ENCODE results near the gene ATP5PF. TPM values are rescaled to one million over a fixed set of nuclear protein-coding genes. Genes with fewer than 3 reads are reported as not detected.
"Not testable (repeated sequence)": the region's sequence is repeated elsewhere in the genome, so short reads cannot be mapped to it uniquely, and the experiment has no call there.

ATP5PF gene
- 100 to 1,000 TPM; 105 to 213 (median 136) TPM for total RNA-seq

GRCh38 chr21:25734904-25735645 is at the start of gene ATP5PF, which contains the start of gene GABPA:
ATP5PF (minus strand) TSS chr21:25734904; CDS start chr21:25729794, 5,110 bp downstream.
GABPA (plus strand) TSS chr21:25734972; CDS start chr21:25741599, 6,627 bp downstream.
- Histone ChIP-seq H3K4me3 (peak within 1 kb of the TSS; percentile 77 to 97 (median 81)), H3K36me3 (peaks cover 0 to 2% (median 0%) of the 10 kb centered on the region in 4 donors), H3K4me1 (peaks cover 51 to 58% (median 54%) of the 10 kb centered on the region in 4 donors), H3K27me3 (no peaks in the 10 kb centered on the region), H3K27ac (replicated peaks in 1 of 4) (peak within 1 kb of the TSS; percentile 95 to 99 (median 97)), H3K9me3 (no peaks in the 10 kb centered on the region)
- TF ChIP-seq POLR2A (IDR thresholded peaks at IDR 0.05; ENCODE audit: low read depth) (peak; percentile 38), EP300 (IDR thresholded peaks at IDR 0.05) (no peak), CTCF (IDR thresholded peaks at IDR 0.05) (peak in 2 of 3 experiments; percentile 10 to 31), POLR2AphosphoS5 (IDR thresholded peaks at IDR 0.05) (peak; percentile 62 to 98)
- intact Hi-C loops (cut with DNase I) = no loop called here
- DNase-seq (ENCODE audit: extremely low spot score) = peak; percentile 98
- 2% methylated on average over 38 of the region's 64 CpGs for WGBS

GRCh38 chr21:25778126-25778875 is 43.6 kb upstream of the ATP5PF start:
- H3K27me3 ChIP-seq; H3K27ac ChIP-seq (replicated peaks in 1 of 4); H3K4me3 ChIP-seq; H3K4me1 ChIP-seq; intact Hi-C loops (cut with DNase I); DNase-seq (ENCODE audit: extremely low spot score); H3K9me3 ChIP-seq; H3K36me3 ChIP-seq: not testable (repeated sequence)
- 92% methylated on average over 2 of the region's 52 CpGs for WGBS

GRCh38 chr21:25776440-25776839 is 41.7 kb upstream of the ATP5PF start:
- H3K36me3 ChIP-seq = no peaks in the 10 kb centered on the region
- TF ChIP-seq POLR2AphosphoS5 (IDR thresholded peaks at IDR 0.05) (no peak), EP300 (IDR thresholded peaks at IDR 0.05) (no peak), POLR2A (IDR thresholded peaks at IDR 0.05; ENCODE audit: low read depth) (no peak), CTCF (IDR thresholded peaks at IDR 0.05) (no peak)
- H3K27me3 ChIP-seq = peaks cover 0 to 6% (median 0%) of the 10 kb centered on the region in 4 donors
- no peaks in the 10 kb centered on the region for H3K4me1 ChIP-seq
- no peaks in the 10 kb centered on the region for H3K9me3 ChIP-seq
- DNase-seq (ENCODE audit: extremely low spot score) = no peak
- WGBS = 76% methylated on average over 4 of the region's 4 CpGs
- intact Hi-C loops (cut with DNase I) = no loop called here
- H3K27ac ChIP-seq (replicated peaks in 1 of 4) = no peak overlapping the region
- H3K4me3 ChIP-seq = no peak overlapping the region

- no peak for DNase-seq (ENCODE audit: extremely low spot score)
- Histone ChIP-seq H3K27me3 (no peaks in the 10 kb centered on the region), H3K36me3 (peaks cover 0 to 17% (median 9%) of the 10 kb centered on the region in 4 donors), H3K4me3 (no peak overlapping the region), H3K27ac (replicated peaks in 1 of 4) (no peak overlapping the region), H3K4me1 (no peaks in the 10 kb centered on the region), H3K9me3 (no peaks in the 10 kb centered on the region)
- TF ChIP-seq EP300 (IDR thresholded peaks at IDR 0.05) = no peak
- TF ChIP-seq POLR2A (IDR thresholded peaks at IDR 0.05; ENCODE audit: low read depth) = no peak
- TF ChIP-seq POLR2AphosphoS5 (IDR thresholded peaks at IDR 0.05) = no peak
- intact Hi-C loops (cut with DNase I) = no loop called here
- 46% methylated on average over 2 of the region's 2 CpGs for WGBS
These were observed 38.0 kb upstream of the ATP5PF start for GRCh38 chr21:25772686-25773085.

- intact Hi-C loops (cut with DNase I) = no loop called here
- 79% methylated on average over 3 of the region's 3 CpGs for WGBS
- TF ChIP-seq CTCF (IDR thresholded peaks at IDR 0.05) = no peak
- TF ChIP-seq POLR2AphosphoS5 (IDR thresholded peaks at IDR 0.05) = no peak
- H3K9me3 ChIP-seq = no peaks in the 10 kb centered on the region
- no peak overlapping the region for H3K4me3 ChIP-seq
- peaks cover 17 to 60% (median 35%) of the 10 kb centered on the region in 4 donors for H3K36me3 ChIP-seq
- no peaks in the 10 kb centered on the region for H3K27me3 ChIP-seq
- H3K4me1 ChIP-seq = no peaks in the 10 kb centered on the region
- no peak for DNase-seq (ENCODE audit: extremely low spot score)
- no peak overlapping the region for H3K27ac ChIP-seq (replicated peaks in 1 of 4)
These were observed 33.2 kb upstream of the ATP5PF start for GRCh38 chr21:25767921-25768320.

Measured in esophagus muscularis mucosa (tissue), 4 donors.